ENCODE data around the gene OGDH.
"Not testable (repeated sequence)": the region's sequence is repeated elsewhere in the genome, so short reads cannot be mapped to it uniquely, and the experiment has no call there.

Gene OGDH

DNA sequence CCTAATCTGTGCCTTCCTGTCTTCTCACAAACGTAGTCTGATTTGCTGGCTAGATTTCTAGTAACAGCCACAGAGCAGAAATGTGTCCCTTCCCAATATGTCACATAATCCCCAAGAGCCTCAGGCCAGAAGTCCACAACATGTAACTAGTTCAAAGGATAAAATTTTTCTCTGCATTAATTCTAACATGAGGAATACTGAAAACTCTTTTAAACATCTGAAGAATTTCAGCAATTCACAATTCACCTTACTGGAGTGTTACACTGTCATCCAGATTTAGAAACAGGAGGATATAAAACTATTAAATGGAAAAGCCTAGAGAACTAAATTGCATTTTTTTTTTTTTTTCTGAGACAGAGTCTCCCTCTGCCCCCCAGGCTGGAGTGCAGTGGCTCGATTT is 30.2 kb upstream of the OGDH start:
- FAIRE-seq (no peak), DNase-seq (ENCODE audit: insufficient read length, low spot score) (no peak)

DNA sequence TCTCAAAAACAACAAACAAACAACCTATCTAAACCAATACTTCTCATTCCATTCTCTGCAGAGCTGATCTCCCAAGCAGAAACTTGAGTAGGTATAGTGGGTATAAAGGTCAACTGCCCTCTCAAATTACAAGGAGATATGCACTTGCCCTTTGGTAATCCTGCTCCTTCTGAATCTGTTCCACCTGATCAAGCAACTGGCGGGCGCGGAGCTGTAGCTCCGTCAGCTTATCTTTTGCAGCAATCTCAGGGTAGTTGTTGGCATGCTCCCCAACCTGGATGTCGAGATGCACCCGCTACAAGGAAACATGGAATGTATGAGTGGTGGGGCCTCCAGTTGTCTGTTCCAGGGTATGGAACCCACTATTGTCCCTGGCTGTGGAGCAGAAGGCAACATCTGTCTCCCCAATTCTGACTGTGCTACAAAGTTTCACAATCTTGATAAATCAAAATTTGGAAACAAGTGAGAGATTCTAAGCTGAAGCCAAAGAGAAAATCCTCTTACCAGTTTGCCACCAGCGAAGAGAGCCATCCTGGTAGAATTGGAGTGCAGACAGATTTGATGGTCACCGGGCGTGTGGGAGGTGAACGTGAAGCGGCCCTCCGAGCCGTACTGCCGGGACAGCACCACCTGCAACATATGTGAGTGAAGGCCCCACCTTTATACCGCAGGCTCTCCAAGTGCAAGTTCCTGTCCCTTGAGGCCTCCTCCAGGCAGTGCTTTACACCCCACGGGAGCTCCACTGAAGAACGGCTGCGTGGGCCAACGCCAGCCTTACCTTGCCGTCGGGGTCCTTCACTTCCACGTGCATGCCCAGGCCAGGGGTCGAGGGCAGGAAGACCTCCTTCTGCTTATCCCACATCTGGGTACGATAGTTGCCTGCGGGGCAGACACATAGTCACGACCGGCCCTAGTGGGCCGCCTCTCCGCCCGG is 25.2 kb upstream of the OGDH start:
- no peak for FAIRE-seq
- no peak for DNase-seq (ENCODE audit: insufficient read length, low spot score)

DNA sequence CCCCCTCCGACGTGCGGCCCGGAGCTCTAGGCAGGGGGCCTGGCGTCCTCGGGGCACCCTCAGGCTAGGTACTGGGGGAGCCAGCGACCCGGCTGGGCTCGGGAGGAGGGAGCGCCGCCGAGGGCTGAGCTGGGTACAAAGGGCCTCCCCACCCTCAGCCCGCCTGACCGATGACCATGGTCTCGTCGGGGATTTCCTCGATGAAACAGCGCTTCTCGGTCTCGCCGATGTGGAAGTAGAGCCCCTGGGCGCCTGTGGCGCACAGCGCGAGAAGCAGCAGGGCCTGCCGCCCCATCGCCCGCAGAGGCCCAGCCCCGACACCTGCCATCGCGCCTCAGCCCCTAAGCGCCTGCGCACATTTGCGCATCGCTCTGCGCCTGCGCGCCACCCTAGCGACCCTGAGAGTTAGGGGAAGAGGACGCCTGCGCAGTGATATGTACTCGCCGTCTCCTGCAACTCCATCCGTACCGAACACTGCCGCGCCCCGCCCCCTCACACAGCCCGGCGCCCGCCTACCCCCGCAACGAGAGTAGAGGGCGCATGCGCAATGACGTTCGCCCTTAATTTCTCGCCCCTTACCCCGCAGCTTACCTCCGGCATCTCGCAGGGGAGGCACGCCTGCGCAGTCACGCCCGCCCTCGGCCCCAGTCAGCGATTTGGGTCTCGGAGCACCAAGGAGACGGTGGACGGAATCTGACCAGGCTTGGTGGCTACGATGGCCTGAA is 24.4 kb upstream of the OGDH start, which contains the start of gene TMED4:
Gene TMED4, minus strand, starts transcription at position 353 of the 725 bp plus-strand sequence. Its CDS starts 25 bp downstream, at position 328.
- FAIRE-seq (peak; percentile 99), DNase-seq (ENCODE audit: insufficient read length, low spot score) (peak; percentile 99)

DNA sequence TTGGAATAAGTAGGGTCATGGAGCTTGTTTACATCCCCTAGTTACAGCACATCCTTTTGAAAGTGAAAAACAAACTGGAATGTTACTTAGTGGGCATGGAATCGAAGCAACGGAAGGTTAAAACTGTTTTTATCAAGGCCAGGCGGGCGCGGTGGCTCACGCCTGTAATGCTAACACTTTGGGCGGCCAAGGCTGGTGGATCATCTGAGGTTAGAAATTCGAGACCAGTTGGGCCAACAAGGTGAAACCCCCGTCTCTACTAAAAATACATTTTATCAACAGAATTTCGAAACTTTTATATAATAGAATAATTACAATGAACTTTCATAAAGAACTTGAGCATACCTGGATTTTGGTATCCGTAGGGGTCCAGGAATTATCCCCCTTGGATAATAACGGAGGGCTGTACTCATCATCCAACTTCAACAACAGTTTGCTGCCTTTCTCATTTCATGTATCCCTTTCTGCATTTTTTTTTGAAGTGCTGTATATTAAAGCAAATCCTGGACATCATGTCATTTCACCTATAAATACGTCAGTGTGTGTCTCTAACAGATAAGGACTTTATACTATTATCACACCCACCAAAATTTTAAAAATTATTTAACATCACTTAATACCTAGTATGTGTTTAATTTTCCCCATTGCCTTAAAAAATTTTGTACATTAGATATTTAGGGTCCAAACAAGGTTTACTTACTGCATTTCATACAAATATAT is 23.1 kb upstream of the OGDH start:
- FAIRE-seq (no peak), DNase-seq (ENCODE audit: insufficient read length, low spot score) (no peak)

DNA sequence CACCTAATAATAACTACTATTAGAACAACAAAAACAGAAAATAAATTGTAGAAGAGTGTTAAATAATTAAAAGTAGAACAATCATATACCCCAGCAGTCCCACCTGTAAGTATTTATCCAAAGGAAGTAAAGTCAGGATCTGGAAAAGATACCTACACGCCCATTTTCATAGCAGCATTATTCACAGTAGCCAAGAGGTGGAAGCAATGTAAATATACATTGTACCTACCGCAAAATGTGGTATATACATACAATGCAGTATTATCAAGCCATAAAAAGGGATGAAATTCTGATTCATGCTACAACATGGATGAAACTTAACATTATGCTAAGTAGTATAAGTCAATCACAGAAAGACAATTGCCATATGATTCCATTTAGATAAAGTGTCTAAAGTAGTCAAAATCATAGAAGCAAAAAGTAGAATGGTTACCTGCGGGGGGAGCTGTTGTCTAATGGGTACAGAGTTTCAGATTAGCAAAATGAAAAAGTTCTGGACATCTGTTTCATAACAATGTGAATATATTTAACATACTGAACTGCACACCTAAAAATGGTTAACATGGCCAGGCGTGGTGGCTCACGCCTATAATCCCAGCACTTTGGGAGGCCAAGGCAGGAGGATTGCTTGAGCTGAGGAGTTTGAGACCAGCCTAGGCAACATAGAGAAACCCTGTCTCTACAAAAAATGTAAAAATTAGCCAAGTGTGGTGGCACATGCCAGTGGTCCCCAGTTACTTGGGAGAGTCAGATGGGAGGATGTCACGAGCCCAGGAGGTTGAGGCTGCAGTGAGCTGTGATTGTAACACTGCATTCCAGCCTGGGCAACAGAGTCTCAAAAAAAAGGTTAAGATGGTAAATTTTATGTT is 18.4 kb upstream of the OGDH start:
- DNase-seq (ENCODE audit: insufficient read length, low spot score), result no peak
- no peak for FAIRE-seq

DNA sequence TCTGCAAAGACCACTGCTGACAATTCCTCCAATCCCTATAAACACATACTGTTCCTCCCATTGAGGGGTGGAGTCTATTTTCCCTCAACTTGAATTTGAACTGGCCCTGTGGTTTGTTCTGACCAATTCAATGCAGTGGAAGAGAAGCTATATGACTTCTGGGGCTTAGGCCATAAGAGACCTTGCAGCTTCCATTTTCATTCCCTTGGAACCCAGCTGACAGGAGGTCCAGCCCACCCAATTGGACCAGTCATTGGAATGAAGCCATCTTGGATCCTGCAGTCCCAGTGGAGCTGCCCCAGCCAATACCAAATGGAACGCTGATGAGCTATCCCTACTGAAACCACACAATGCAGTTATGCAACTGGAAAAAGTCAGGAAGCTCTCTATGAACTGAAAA is 15.5 kb upstream of the OGDH start:
- FAIRE-seq (no peak), DNase-seq (ENCODE audit: insufficient read length, low spot score) (no peak)

DNA sequence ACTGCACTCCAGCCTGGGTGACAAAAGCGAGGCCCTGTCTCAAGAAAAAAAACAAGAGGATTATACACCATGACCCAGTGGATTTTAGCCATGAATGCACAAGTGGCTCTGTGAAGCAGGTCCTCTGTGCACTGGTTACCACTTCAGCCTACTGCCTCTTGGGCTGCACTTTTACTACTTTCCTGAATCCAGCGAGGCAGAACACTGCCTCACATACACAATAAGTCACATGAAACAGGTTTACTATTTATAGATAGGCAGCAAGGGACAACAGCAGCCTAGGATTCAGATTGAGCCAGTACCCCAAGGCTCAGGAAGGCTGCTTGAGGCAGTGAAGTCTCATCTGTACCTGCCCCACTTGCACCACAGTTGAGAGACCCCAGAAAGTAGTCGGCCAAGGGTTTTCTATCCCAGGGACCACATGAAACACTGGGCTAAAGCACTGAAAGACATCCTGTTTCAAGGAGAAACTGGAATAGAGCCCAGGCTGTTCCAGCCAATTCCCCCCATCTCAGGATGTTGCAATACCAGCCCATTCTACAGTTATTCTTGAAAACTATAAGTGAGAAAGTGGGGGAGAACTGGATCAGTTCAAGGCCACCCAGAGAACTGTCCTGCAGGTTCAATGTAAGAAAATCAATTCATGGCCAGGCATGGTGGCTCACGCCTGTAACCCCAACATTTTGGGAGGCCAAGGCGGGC is 10.3 kb upstream of the OGDH start:
- DNase-seq (ENCODE audit: insufficient read length, low spot score), result no peak
- FAIRE-seq, result no peak

DNA sequence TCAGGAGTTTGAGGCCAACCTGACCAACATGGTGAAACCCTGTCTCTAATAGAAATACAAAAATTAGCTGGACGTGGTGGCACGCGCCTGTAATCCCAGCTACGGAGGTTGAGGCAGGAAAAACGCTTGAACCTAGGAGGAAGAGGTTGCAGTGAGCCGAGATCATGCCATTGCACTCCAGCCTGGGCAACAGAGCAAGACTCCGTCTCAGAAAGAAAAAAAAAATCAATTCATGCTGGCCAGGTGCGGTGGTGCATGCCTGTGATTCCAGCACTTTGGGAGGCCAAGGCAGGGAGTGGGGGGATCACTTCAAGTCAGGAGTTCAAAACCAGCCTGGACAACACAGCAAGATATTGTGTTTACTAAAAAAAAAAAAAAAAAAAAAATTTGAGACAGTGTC is 9.2 kb upstream of the OGDH start:
- not testable (repeated sequence) for FAIRE-seq; DNase-seq (ENCODE audit: insufficient read length, low spot score)

DNA sequence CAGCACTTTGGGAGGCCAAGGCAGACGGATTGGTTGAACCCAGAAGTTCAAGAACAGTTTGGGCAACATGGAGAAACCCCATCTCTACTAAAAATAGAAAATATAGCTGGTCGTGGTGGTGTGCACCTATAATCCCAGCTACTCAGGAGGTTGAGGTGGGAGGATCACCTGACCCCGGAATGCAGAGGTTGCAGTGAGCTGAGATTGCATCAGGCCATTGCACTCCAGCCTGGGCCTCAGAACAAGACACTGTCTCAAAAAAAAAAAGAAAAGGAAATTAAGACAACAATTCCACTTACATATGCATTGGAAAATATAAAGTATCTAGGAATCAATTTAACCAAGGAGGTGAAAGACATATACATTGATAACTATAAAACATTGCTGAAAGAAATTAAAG is 7.2 kb upstream of the OGDH start:
- FAIRE-seq, result no peak
- no peak for DNase-seq (ENCODE audit: insufficient read length, low spot score)

DNA sequence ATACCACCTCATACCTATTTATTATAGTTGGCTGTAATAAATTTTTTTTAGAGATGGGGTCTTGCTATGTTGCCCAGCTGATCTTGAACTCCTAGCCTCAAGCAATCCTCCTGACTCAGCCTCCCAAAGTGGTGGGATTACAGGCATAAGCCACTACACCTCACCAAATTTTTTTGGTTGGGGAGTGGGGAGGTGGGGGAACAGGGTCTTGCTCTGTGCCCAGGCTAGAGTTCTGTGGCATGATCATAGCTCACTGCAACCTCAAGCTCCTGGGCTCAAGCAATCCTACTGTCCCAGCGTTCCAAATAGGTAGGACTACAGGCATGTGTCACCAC is 3.9 kb upstream of the OGDH start:
- DNase-seq (ENCODE audit: insufficient read length, low spot score) (no peak), FAIRE-seq (no peak)

DNA sequence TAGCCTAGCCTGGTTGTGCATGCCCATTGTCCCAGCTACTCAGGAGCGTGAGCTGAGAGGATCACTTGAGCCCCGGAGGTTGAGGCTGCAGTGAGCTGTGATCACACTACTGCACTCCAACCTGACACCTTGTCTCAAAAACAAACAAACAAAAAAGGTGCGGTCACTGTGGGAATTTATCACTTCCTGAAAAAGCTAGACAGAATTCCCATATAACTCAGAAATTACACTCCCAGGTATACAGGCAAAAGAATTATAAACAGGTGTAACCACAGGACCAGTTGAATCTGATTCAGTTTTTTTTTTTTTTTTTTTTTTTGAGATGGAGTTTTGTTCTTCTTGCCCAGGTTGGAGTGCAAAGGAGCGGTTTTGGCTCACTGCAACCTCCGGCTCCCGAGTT is 3.2 kb upstream of the OGDH start:
- DNase-seq (ENCODE audit: insufficient read length, low spot score), result no peak
- no peak for FAIRE-seq

DNA sequence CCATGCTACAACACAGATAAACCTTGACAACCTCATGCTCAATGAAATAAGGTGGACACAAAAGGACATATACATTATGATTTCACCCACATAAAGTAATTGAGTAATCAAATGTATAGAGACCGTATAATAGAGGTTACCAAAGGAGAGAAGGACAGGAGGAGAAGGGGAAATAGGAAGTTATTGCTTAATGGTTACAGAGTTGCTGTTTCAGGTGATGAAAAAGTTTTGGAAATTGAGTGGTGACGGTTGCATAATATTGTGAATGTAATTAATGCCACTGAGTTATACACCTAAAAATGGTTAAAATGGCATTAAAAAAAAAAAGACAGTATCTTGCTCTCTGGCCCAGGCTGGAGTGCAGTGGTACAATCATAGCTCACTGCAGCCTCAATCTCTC is 1.5 kb upstream of the OGDH start:
- DNase-seq (ENCODE audit: insufficient read length, low spot score), result no peak
- FAIRE-seq, result no peak

DNA sequence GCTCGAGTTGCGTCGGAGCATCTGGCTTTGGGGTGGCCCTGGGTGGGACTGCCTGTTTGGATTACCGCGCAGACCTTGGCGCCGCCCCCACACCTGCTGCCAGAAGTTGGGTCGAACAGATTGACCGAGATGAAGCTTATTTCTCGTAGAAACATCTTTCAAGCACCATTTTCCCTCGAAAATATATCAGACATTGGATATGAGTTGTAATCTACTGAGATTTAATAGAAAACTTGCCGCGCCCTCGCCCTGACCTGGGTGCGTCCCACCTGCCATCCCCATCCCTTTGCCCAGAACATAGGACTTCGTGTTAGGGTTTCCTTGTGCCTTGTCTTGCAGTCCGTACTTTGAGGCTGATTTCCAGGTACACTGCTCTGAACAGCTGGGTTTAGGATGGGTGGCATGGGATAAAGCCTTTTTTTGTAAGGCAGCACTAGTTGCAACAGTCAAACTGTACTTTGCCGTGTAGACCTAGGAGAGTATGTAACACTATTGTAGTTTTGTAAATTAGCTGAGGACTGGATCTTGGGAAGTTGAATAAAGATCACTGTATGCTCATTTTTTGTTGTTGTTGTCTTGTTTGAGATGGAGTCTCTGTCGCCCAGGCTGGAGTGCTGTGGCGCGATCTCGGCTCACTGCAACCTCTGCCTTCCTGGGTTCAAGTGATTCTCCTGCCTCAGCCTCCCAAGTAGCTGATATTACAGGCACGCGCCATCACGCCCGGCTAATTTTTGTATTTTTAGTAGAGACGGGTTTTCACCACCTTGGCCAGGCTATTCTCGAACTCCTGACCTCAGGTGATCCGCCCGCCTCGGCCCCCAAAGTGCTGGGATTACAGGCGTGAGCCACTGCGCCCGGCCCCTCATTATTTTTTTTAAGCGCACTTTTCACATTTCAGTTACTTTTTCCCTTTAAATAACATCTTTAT is 978 bp downstream of the OGDH start:
- FAIRE-seq (no peak), DNase-seq (ENCODE audit: insufficient read length, low spot score) (no peak)

DNA sequence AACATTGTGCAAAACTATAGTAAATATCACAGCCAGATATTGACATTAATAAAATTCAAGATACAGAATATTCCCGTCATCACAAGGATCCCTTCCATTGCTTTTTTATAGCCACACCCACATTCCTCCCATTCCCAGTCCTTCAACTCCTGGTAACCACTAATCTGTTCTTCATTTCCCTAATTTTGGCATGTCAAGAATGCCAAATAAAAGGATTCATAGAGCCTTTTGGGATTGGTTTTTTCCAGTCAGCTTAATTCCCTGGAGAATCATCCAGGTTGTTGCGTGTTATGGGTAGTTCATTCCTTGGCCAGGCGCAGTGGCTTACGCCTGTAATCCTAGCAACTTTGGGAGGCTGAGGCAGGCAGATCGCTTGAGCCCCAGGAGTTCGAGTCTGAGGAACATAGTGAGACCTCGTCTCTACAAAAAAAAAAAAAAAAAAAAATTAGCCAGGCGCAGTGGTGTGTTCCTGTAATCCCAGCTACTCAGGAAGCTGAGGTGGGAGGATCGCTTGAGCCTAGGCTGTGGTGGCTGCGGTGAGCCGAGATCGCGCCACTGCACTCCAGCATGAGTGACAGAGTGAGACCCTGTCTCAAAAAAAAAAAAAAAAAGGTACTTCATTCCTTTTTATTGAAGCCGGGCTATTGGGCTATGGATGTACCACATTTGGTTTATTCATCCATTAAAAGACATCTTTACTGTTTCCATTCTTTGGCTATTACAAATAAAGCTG is 2.7 kb downstream of the OGDH start:
- DNase-seq (ENCODE audit: insufficient read length, low spot score) (no peak), FAIRE-seq (no peak)

DNA sequence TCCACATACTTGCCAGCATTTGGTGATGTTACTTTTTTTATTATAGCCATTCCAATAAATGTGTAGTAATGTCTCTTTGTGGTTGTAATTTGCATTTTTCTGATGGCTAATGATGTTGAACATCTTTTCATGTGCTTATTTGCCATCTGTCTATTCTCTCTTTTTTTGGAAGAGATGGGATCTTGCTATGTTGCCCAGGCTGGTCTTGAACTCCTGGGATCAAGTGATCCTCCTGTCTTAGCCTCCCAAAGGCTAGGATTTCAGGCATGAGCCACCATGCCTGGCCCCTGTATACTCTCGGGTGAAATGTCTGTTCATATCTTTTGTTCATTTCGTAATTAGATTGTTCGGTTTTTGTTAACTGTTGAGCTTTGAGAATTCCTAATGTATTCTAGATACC is 3.4 kb downstream of the OGDH start:
- FAIRE-seq (no peak), DNase-seq (ENCODE audit: insufficient read length, low spot score) (no peak)

DNA sequence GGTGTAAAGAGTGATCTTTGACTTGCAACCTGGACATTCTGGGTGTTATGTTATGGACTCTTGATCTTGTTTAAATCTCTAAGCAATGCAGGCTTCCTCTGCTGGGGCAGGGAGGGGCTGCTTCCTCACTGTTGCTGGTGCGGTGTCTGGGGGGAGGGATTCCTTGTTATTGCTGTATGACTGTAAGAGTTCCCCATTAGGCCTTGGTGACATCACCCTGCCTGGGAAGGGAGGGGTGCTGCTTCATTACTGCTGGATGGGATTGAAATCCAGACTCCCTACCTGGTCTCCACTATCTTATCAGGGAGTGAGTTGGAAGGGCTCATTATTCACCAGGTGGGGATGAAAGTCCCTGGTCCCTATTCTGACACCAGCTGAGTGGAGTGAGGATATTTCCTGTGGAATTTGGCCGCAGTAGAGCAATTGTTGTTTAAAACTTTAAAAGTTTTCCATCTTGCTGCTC is 8.8 kb downstream of the OGDH start:
- FAIRE-seq, result no peak
- no peak for DNase-seq (ENCODE audit: insufficient read length, low spot score)

DNA sequence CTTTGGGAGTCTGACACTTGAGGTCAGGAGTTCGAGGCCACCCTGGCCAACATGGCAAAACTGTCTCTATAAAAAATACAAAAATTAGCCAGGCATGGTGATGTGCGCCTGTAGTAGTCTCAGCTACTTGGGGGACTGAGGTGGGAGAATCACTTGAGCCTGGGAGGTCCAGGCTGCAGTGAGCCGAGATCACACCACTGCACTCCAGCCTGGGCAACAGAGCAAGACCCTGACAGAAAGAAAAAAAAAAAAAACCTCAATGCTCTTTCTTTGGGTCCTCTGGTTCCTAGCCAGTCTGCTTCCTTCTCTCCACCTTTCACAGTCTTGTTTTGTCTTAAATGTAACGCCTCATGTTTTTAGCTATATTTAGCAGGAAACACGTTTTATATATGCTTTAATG is 9.4 kb downstream of the OGDH start:
- DNase-seq (ENCODE audit: insufficient read length, low spot score) (no peak), FAIRE-seq (no peak)

DNA sequence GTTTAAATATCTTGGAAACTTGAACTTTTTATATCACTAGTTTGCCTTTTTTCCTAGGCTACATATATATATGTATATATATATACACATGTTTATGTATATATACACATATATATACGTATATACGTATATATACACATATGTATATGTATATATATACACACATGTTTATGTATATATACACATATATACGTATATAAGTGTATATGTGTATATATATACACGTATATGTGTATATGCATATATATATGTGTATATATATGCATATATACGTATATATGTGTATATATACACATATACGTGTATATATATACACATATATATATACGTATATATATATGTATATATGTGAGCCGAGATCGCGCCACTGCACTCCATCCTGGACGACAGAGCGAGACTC is 10.1 kb downstream of the OGDH start:
- DNase-seq (ENCODE audit: insufficient read length, low spot score), result no peak
- no peak for FAIRE-seq

Measured in HTR-8/SVneo (cell line).